ENCODE measurements around the gene CABCOCO1.

The CABCOCO1 gene

DNA sequence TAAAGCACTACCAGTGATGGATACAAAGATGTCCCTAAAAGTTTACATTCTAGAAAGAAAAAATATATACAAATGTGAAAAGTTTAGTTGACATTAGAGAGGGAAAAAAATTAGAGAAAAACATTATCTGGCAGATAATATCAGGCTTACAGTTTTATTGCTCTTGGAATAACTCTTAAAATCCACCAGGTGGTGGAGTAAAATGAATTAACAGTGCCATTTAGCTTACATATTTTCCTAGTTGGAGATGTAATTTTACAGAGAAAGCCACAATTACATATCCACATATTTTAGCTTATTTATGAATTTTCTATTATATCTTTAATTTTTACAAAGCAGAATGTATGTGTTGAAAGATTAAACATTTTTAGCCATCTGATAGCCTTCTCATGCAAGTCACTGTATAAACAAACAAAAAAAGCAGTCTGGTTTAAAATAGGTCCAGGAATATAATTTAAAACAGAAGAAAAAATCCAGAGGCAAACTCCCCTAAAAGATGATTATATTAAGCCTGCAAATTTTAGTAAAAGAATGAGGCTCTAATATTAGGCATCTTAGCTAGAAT, 6.5 kb downstream of the CABCOCO1 start:
- no peak overlapping the region for H3K27ac ChIP-seq (ENCODE audit: low read length)
- no peak overlapping the region for H3K4me3 ChIP-seq (ENCODE audit: low read length)
- H3K27me3 ChIP-seq (ENCODE audit: low read depth, low read length): no peaks in the 10 kb centered on the region
- no peaks in the 10 kb centered on the region for H3K79me2 ChIP-seq (ENCODE audit: low read length)
- no peaks in the 10 kb centered on the region for H3K9me3 ChIP-seq (ENCODE audit: insufficient read depth, low read length)
- TF ChIP-seq, protein P1, sequence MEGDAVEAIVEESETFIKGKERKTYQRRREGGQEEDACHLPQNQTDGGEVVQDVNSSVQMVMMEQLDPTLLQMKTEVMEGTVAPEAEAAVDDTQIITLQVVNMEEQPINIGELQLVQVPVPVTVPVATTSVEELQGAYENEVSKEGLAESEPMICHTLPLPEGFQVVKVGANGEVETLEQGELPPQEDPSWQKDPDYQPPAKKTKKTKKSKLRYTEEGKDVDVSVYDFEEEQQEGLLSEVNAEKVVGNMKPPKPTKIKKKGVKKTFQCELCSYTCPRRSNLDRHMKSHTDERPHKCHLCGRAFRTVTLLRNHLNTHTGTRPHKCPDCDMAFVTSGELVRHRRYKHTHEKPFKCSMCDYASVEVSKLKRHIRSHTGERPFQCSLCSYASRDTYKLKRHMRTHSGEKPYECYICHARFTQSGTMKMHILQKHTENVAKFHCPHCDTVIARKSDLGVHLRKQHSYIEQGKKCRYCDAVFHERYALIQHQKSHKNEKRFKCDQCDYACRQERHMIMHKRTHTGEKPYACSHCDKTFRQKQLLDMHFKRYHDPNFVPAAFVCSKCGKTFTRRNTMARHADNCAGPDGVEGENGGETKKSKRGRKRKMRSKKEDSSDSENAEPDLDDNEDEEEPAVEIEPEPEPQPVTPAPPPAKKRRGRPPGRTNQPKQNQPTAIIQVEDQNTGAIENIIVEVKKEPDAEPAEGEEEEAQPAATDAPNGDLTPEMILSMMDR (IDR thresholded peaks at IDR 0.05; ENCODE audit: low read depth, low read length): no peak
- TF ChIP-seq EZH2phosphoT487 (IDR thresholded peaks at IDR 0.05; ENCODE audit: low read depth): no peak
- H3K36me3 ChIP-seq (replicated peaks; ENCODE audit: low read depth, low read length): no peaks in the 10 kb centered on the region
- H3K4me1 ChIP-seq (ENCODE audit: low read length): no peaks in the 10 kb centered on the region
- H3K9ac ChIP-seq (ENCODE audit: low read length): no peak overlapping the region
- H3K4me2 ChIP-seq (ENCODE audit: low read length): no peak overlapping the region
- no peaks in the 10 kb centered on the region for H4K20me1 ChIP-seq (ENCODE audit: insufficient read depth, low read length)
- no peak overlapping the region for H2AFZ ChIP-seq (ENCODE audit: low read depth, low read length)

DNA sequence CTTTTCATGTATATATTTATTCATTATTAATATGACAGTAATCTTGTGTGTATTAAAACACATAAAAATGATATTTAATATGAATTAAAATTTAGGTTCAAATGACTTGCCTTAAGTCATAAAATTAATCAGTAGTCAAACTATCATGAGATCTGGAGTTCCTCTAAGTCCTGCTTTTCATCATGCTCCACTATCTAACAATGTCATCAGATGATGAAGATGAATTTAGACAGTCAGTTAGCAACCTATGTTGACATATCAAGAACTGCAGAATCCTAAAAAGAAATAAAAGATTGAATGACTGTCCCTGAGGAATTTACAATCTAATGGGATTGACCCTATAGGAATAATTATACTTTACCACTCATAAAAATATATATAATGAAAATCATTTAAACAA, 7.1 kb downstream of the CABCOCO1 start:
- Histone ChIP-seq H3K79me2 (ENCODE audit: low read length) (no peaks in the 10 kb centered on the region), H3K4me1 (ENCODE audit: low read length) (no peaks in the 10 kb centered on the region), H3K4me2 (ENCODE audit: low read length) (no peak overlapping the region), H3K27ac (ENCODE audit: low read length) (no peak overlapping the region), H3K36me3 (replicated peaks; ENCODE audit: low read depth, low read length) (no peaks in the 10 kb centered on the region), H3K27me3 (ENCODE audit: low read depth, low read length) (no peaks in the 10 kb centered on the region), H2AFZ (ENCODE audit: low read depth, low read length) (no peak overlapping the region), H4K20me1 (ENCODE audit: insufficient read depth, low read length) (no peaks in the 10 kb centered on the region), H3K9me3 (ENCODE audit: insufficient read depth, low read length) (no peaks in the 10 kb centered on the region), H3K9ac (ENCODE audit: low read length) (no peak overlapping the region), H3K4me3 (ENCODE audit: low read length) (no peak overlapping the region)
- TF ChIP-seq, protein P1 (IDR thresholded peaks at IDR 0.05; ENCODE audit: low read depth, low read length): no peak
- TF ChIP-seq EZH2phosphoT487 (IDR thresholded peaks at IDR 0.05; ENCODE audit: low read depth): no peak

DNA sequence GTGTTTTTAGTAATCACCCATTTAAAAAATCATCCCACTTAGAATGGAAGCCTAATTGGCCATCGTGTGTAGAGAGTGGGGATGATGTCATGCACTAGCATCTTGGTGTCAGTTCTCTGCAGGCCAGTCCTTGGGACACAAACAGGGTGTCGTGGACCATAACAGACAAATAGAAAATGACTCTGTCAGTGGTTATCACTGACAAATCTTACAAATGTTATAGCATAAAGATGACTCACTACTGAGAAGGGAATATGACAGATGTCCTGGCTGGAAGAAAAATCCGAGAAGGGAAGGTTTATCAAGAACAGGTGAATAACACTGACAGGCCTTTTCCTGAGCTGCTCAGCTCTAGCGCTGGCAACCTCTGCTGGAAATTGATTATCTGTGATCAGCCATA, 10.6 kb downstream of the CABCOCO1 start:
- no peaks in the 10 kb centered on the region for H3K4me1 ChIP-seq (ENCODE audit: low read length)
- H3K79me2 ChIP-seq (ENCODE audit: low read length): no peaks in the 10 kb centered on the region
- H3K9ac ChIP-seq (ENCODE audit: low read length): no peak overlapping the region
- H3K4me3 ChIP-seq (ENCODE audit: low read length): no peak overlapping the region
- no peak overlapping the region for H3K4me2 ChIP-seq (ENCODE audit: low read length)
- no peak overlapping the region for H3K27ac ChIP-seq (ENCODE audit: low read length)
- no peak overlapping the region for H2AFZ ChIP-seq (ENCODE audit: low read depth, low read length)
- TF ChIP-seq EZH2phosphoT487 (IDR thresholded peaks at IDR 0.05; ENCODE audit: low read depth): no peak
- TF ChIP-seq, protein P1 (IDR thresholded peaks at IDR 0.05; ENCODE audit: low read depth, low read length): no peak
- no peaks in the 10 kb centered on the region for H3K9me3 ChIP-seq (ENCODE audit: insufficient read depth, low read length)
- H3K27me3 ChIP-seq (ENCODE audit: low read depth, low read length): no peaks in the 10 kb centered on the region
- no peaks in the 10 kb centered on the region for H4K20me1 ChIP-seq (ENCODE audit: insufficient read depth, low read length)
- no peaks in the 10 kb centered on the region for H3K36me3 ChIP-seq (replicated peaks; ENCODE audit: low read depth, low read length)

DNA sequence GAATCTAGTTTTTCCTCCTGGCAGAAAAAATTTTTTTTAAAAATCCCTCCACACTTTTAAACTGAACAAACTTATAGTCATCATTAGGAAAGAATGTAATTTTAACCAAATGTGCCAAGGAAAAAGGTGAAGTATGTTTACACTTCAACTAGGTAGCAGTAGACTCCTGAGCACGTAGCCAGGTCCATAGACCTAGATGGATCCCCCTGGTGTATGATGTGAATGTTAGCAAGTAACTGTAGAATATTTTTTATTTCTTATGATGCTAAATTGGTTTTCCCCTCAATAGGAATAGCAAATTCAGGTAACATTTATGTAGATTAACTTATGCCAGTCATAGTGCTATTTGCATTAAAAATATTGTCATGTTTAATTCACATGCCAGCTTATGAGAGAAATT, 19.6 kb downstream of the CABCOCO1 start:
- Histone ChIP-seq H2AFZ (ENCODE audit: low read depth, low read length) (no peak overlapping the region), H4K20me1 (ENCODE audit: insufficient read depth, low read length) (no peaks in the 10 kb centered on the region), H3K9ac (ENCODE audit: low read length) (no peak overlapping the region), H3K4me1 (ENCODE audit: low read length) (no peaks in the 10 kb centered on the region), H3K9me3 (ENCODE audit: insufficient read depth, low read length) (no peaks in the 10 kb centered on the region), H3K79me2 (ENCODE audit: low read length) (no peaks in the 10 kb centered on the region), H3K36me3 (replicated peaks; ENCODE audit: low read depth, low read length) (no peaks in the 10 kb centered on the region), H3K27me3 (ENCODE audit: low read depth, low read length) (no peaks in the 10 kb centered on the region), H3K4me2 (ENCODE audit: low read length) (no peak overlapping the region), H3K27ac (ENCODE audit: low read length) (no peak overlapping the region), H3K4me3 (ENCODE audit: low read length) (no peak overlapping the region)
- no peak for TF ChIP-seq EZH2phosphoT487 (IDR thresholded peaks at IDR 0.05; ENCODE audit: low read depth)
- TF ChIP-seq, protein P1 (IDR thresholded peaks at IDR 0.05; ENCODE audit: low read depth, low read length): no peak
